NCI-H2081 treated with DMSO at 0.1 percent for 48 hours (cell line): ENCODE measurements around the gene ALX4.

Experiments used
- DNase-seq: peaks from one replicate; lab custom pipeline; 2025; lab: John Stamatoyannopoulos, UW

ALX4 gene

DNA sequence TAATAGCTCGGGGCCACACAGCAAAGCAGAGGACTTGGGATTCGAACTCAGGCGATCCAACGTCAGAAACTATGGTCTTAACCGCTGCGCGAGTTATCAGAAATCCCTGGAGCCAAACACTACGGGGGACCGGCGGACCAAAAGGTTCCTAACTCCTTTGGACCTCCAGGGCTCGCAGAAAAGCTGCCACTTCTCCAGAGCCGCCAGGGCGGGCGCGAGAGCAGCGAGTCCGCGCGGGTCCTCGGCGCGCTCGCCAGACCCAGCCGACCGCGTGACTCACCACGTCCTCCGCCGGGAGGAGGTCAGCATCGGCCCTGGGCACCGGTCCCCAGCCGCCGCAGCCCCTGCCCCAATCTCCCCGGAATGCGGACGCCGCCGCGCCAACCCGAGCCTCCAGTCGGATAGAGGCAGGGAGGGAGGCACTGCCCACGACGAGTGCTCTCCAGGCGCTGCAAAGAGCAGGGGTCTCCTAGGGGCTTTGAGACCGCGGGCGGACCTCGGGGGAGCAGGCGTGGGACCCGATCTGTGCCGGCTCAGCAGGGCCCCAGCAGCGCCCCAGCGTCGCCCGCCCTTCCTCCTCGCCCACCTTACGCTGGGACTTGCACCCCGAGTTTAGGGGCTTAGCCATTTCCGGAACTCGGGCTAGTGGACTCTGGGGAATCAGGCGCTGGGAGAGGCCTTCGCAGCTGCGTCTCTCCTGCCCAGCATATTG, 6.2 kb upstream of the ALX4 start:
- no peak for DNase-seq

DNA sequence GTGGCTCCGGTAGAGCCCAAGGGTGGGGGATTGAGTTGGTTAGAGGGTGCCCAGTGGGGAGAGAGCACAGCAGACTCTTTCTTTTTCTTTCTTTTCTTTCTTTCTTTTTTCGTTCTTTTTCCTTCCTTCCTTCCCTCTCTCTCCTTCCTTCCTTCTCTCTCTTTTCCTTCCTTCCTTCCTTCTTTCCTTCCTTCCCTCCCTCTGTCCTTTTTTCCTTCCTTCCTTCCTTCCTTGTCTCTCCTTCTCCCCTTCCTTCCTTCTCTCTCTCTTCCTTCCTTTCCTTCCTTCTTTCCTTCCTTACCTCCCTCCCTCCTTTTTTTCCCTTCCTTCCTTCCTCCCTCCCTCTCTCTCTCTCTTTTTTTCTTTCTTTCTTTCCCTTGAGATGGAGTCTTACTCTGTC, 4.8 kb upstream of the ALX4 start:
- DNase-seq = no peak

DNA sequence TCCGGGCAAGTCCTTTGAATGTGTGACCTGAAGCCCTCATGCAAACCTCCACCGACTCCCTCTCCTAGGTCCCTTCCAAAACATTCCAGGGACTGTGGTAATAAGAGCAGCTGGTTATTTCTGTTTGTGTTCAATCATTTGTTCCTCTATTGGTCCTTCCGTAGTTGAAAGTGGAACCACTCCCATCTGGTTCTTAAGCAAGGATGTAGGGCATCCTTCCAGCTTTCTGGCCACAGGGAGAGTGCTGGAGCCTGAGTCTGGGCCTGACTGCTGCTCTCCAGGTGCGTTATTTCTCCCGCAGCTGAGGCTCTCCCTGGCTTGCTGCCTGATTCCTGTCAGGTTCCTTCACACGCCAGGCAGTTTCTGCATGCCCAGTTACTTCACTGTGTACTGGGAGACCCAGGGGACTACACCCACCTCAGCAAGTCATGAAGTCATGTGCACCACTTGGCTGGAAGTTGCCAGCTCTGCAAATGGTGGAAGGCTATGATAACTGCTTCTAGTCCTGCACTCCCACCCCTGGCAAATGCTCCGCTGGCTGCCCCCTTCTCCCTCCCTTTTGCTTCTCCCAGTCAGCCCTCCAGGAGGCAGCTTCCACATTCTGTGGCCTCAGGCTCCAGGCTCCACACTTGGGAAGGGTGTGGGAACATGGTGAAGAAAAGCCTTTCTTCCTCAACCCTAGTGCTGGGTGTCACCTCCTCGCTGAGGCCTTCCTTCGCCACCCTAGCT, 4.0 kb upstream of the ALX4 start:
- no peak for DNase-seq

DNA sequence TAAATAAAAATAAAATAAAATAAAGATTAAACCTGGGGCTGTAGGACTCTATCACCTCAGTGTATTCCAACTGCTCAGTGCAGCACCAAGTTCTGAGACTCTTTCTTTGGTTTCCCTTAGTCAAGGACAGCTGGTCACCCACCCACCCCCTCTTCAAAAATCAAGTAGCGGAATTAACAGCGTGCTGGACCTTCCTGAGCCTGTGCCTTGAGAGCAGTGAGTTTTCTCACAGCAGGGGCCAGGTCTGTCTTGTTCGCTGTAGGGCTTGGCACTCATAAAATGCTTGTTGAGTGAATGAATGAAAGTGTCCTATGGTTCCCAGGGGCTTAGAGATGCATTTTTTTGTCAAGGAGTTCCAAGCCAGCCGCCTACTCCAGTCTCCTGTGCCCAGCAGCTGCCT, 2.9 kb upstream of the ALX4 start:
- no peak for DNase-seq

DNA sequence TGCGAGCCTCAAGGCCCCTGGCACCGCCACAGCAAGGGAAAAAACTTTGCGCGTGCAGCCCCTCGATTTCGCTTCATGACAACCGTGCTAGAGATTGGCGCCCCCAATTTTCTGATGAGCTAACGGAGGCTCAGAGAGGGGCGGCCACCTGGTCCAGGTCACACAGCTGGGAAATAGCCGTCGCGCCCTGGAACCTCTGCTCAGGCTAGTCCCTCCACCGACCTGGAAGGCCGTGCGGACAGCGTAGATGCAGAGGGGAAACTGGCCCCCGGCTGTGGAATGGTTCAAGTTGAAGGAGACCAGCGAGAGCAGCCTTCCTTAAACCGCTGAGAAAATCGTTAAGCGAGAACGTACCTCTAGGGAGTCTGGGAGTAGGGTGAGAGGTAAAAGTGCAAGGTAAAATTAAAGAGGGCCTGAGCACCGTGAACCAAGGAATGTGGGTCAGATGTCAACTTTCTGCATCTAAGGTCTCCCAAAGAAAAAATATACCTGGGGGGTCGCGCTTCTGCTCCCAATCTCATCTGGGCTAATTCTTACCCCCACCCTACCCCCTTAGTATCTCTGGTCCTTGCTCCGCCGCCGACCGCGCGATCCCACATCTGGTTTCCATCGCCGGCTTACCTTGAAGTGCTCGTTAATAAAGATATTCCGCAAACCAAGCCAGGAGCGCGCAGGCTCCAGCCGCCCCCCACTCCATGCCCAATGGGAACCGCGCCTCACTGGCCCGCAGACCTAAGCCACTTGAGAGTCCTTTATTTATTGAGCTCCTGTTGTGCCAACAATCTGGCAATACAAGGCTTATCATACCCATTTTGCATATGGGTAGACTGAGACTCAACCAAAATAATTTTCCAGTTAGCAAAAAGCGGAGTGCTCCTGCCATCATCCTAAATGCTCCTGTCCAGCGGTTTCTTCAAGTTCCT, 1.7 kb upstream of the ALX4 start:
- DNase-seq = no peak

DNA sequence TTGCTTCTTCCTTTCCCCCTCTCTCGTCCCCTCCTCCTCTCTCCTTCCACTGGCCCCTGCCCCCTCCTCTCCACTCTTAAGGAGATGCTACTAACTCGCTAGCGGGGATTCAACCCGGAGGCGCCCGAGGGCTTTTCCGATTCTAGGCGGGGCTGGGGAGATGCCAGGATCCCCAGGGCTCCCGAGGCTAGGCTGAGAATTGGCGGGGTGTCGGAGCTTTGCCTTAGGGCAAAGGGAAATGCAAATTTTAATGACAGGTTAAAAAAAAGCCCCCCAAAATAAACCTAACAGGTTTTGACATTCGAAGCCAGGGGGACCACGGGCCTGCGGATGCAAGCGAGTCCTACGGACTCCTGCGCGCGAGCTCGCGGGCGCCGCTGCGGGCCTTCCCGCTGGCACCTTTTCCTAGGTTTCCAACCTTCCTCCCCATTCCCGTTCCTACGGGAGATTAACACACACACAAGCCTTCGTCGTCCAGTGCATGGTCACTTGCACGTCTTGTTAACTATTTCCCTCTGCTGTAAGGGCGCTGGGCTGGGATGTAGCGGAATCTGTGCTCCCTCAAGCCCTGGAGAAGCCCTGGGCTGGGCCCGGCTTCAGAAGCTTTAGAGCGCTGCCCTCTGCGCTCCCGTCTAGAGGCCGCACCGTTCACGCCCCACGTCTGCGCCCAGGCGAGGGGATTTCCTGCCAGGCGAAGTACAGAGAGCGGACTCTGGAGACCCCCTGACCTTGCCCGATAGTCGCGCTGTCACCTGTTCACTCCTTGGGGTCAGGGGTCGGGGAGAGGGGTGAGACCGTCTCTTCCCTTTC, 729 bp upstream of the ALX4 start:
- DNase-seq = no peak

DNA sequence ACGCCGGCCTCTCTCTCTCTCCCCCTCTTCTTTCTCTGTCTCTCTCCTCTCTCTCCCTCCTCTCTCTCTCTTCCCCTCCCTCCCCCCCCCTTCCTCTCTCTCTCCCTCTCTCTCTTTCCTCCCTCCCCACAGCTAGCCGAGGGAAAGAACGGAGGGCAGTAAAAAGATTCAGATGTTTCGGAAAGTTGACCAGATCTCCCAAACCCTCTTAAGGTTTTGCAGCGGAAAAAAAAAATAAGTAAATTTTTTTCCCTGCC, 195 bp upstream of the ALX4 start:
- DNase-seq = no peak

DNA sequence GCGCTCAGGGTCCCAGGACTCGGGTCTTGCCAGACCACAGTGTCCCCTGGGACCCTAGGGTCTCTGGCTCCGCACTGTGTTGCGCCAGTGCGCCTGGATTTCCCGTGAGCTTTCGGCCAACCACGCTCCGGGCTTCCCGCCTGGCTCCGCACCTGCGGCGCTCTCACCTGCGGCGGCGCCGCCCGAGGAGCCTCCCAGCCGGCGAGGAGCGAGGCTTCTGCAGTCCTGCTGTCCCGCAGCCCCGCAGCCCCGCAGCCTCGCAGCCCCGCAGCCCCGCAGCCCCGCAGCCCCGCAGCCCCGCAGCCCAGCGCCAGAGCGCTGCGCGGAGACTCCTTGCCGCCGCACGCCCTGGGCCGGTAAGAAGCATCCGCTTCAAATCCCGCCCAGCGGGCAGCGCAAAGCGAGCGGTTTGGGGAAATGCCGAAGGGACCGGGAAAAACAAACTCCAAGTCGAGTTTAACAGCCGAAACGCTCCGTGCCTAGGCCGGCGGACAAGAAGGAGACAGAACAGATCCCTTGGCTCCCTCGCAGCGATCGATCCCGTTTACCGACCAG, 939 bp downstream of the ALX4 start:
- DNase-seq = no peak

DNA sequence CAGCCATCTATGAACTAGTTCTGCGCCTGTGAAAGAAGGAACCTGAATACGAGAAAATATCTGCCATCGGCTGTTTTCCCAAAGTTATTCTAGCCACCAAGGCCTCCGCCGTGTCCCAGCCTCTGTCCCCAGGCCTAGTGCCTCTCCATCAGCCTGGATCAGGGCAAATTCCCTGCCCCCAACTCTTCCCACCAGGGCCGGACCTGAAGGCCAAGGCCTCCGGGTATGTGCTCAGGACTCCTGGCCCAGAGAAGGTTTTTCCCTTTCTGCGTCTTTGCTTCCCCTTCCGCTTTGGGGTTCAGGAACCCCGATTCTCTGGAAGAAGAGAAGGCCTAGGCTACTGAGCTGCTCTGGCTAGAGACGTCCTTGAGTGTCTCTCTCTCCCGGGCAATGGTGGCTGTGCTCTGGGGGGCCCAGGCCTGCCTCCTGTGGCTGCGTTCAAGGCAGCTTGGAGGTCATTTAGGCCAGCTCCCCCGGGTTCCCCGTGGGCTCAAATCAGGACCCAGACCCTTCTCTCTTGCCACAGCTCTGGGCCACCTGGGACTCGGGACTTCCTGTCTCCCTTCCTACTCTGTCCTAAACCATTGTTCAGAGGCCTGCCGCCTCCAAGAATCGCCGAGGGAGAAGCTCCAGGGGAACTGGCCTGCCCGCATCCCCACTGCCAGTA, 1.6 kb downstream of the ALX4 start:
- DNase-seq = no peak

DNA sequence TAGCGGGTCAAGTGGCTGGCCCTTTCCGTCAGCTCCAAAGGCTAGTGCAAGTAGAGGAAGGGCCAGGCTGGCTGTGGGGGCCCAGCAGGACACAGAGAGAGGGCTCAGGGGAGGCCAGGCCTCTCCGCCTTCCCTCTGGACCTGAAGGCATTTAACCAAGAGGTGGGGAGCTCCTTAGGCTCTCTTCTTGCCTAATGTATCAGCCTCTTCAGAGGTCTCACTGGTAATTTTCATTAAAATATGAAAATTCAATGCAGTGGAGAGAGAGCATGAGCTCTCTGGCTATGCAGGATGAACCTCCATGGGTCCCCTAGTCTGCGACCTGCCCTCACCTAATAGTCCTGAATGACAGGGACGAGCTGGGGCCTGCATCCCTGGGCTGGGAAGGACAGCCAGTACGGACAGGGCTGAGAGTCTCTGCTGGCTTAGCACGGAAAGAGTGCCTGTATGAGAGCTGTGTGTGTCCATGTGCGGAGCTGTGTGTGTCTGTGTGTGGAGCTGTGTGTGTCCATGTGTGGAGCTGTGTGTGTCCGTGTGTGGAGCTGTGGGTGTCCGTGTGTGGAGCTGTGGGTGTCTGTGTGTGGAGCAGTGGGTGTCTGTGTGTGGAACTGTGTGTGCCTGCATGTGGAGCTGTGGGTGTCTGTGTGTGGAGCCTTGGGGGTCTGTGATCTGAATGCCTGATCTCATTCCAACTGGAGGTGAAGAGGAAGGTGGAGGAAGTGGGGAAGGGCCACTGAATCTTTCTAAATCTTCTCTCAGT, 2.4 kb downstream of the ALX4 start:
- no peak for DNase-seq

DNA sequence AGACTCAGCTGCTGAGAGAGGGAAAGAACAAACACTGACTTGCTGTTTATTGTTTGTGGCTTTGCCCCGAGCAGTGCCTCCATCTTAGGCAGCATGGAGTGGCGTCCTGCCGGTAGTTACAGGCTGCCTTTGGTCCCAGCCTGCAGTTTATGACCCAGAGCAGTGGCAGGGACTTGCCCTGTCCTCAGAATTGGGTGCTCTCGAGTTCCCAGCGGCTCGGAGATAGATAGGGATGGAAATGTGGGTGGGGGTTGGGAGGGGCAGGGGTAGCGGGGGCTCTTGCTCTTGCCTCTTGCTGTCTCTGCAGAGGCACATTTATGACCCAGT, 3.1 kb downstream of the ALX4 start:
- DNase-seq = no peak

DNA sequence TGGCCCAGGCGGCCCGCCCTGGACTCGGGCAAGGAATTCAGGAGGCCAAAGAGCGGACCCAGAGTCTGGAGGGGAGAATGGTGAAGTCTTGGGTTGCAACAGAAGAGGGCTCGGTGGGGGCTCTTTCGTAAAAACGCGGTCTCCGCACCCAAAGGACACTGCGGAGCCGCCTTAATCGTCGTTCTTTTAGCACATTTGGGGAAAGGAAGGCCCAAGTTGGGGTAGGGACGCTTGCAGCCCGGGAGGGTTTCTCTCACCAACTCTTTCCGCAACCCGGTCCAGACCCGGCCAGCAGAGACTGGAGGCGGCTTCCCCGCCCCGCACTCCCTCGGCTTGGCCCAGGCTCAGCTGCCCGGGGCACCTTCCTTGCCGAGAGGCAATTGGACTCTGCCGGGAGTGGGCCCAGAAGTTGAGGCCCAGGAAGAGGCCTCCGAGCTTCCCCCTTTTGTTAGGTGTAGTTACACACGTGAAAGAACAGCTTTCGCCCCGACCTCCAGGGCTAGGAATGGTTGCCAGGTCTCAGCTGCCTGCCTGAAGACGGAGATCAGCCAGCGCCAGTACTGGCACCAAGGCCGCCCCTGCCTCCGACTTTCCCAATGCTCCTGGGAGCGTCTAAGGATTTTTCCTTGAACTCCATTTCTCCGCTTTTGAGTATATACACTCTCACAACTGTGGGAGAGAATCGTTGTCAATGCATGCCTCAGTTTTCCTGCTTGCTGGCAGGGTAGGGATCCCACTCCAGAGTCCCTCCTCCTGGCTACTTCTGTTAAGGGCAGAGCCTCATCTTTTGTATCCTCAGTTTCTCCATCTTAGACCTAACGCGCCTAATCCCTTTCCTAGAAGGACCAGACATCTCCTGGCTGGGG, 3.7 kb downstream of the ALX4 start:
- no peak for DNase-seq

DNA sequence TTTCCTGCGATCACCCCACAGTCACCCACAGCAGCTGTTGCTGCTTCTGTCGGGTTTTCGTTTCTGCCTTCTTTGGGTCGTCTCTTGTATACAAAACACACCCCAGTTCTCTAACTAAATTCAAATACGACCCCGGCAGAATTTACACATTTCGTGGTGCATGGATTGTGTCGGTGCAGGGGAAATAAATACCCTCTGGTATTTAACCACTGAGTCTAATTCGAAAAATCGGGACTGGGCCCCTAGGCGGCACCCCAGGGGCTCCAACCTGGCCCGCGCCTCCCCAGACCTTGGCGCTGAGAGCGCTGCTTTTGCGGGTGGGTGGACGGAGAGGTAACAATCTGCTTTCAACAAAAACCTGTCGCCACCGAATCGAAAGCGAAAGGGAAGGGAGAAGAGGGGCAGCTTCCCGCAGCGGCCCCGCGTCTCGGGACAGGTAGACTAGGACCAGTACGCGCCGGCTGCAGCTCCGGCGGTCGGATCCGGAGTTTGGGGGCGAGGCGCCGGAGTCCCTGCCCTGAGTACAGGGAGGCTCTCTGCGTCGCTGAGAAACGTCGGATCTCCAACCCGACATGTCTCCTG, 4.4 kb downstream of the ALX4 start:
- DNase-seq = no peak

DNA sequence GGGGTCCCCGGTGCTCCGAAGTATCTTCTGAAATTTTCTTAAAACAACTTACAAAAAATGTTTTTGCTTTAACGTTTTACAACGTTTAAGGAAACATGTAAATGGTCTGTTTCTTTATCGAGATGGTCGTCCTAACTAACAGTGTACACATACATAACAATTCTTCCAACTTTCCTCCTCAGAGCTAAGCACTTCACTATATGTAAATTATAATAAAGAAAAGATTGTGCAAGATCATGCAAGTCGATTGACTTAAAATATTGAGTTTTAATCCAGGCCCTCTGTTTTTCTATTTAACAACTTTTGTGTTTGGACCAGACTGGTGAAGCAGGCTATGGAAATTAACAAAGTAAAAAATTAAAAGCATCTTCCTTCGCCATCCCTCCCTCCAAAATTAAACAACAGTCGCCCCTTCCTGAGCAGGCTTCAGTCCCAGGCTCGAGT, 4.9 kb downstream of the ALX4 start:
- DNase-seq = no peak

DNA sequence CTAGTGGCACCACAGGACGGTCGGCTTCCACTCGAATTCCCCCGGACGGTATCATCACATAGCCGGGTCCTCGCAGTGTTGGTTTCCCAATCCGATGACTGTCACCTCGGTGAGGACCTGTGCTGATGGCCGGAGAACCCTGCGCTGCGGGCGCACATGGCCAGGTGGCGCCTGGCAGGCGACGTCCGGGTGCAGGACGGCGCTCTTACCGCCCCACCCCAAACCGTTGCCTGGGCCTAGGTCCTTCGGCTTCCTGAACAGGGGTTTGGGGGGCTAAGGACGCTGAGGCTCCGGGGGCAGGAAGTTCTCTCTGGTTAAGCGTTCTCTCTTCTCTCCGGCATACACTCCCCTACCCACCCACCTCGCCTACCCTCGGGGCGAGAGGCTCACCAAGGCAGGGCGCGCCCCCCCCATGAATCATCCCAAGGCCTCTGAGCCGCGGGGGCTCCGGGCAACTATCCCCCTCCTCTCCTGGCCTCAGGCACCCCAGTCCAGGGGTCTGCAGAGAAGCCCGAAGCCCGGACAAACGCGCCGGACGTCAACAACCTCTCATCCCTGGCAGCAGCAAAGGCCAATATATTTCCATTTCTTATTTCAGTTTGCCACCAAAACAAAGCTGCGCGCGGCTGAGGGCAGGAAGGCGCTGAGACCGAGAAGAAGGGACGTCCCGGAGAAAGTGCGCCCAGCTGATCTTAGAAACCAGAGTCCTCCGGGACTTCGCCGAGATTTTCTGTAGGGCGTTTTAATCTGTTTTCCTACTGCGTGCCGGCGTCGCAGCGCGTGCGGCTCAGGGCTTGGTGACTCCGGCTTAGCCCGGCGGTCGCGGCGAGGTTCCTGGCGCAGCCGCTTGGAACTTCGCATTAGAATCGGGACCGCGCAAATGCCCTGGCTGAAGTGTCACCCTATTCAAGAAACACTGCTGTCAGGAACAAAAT, 5.6 kb downstream of the ALX4 start:
- DNase-seq = no peak

DNA sequence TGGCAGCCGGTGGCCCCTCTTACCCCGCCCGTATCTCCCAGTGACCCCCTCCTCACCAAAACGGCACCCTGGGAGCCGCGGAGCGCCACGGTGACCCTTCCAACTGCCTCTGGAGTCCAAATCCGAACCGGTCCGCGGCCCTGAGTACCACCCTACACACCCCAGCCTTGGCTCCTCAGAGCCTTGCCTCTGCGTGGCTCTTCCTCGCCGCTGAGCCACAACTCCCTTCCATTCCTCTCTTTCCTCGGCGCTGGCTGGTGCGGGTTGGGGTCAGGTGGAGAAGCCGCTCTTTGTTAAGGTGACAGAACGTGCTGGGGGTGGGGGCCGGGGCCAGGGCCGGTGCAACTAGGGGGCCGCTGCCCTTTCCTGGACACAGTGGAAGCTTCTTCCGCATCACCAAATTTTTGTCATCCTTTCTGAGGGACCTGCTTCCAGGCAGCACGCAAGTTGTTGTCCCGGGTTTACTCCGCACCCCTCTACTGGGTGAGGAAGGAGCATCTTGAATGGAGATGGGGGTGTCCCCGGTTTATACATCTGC, 6.5 kb downstream of the ALX4 start:
- no peak for DNase-seq

DNA sequence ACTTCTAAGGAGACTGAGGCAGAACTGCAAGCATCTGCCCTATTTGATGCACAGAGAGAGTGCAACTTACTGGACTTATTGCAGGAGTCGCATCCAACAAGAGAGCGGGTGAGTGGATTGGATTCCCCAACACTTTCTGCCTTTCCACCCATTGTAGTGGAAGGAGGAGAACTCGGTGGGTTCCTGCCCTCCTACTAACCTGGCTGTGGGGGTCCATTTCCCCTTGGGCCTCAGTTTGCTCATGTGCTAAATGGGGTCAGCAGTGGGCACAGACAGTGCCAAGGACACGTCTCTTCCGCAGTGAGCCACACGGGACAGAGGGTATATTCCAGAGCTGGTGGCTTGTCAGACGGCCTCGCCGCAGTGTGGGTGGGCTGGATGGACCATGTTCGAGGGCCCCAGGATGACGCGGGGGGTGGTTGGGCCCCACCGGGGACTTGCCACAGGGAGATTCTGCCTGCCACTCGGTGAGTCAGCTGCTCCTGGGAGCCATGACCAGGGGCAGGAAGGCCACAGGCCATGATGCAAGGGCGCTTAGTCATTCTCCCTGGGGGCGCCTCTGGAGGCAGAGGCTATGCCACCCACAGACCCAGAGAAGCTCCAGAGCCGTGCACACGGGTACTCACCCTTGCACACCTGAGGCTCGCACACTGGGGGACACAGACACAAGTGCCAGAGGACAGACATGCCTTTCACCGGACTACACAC, 8.2 kb downstream of the ALX4 start:
- no peak for DNase-seq
